B cell (primary cell): Measurements from ENCODE around the gene CTBP2. TPM values are rescaled to one million over a fixed set of nuclear protein-coding genes. Genes with fewer than 3 reads are reported as not detected.

Source experiments
- ATAC-seq: fragments of 200-7000 bp; cut with Tn5 transposase; one replicate; pipeline ENCODE4 v1.10.0; 2021; ENCODE audit warnings: low read depth, mild to moderate bottlenecking, moderate number of reproducible peaks, moderate library complexity
- CTCF ChIA-PET: fragments of 350-600 bp; sonication (Branson Sonifier 250); formaldehyde crosslinking; loops from one replicate; lab custom pipeline; 2021; ENCODE audit warnings: antibody characterized with exemption, inconsistent platforms; lab: Charles Lee
- POLR2A ChIA-PET: fragments of 350-600 bp; sonication (Branson Sonifier 250); formaldehyde crosslinking; loops from one replicate; lab custom pipeline; 2021; ENCODE audit warnings: antibody characterized with exemption; lab: Charles Lee
- DNase-seq: peaks from one replicate; pipeline ENCODE4 v3.0.0; 2013
- H2AFZ ChIP-seq: 2 replicates; pipeline ENCODE4 v1.6.1; 2012; ENCODE audit warnings: mild to moderate bottlenecking, low read depth, low read length; ENCODE audit not compliant: insufficient read depth, poor library complexity, severe bottlenecking
- H3K27ac ChIP-seq, 2 donors: 1 replicate in 1 of 2; 2 replicates in 1 of 2; pipeline ENCODE4 v1.5.1; 2012 to 2013; ENCODE audit warnings: low read length in 2 of 2, mild to moderate bottlenecking in 2 of 2, moderate library complexity in 1 of 2
- H3K27me3 ChIP-seq, 4 experiments: fragments of 200-600 bp in 1 of 4; sonication (generic) in 1 of 4; replicated peaks in 1 of 4; 1 replicate in 2 of 4; 2 replicates in 2 of 4; pipeline versions ENCODE4 v1.6.1 to v1.7.0; 2013 to 2016; ENCODE audit warnings: low read length in 3 of 4, mild to moderate bottlenecking in 2 of 4, mixed read lengths in 1 of 4, moderate library complexity in 1 of 4; ENCODE audit not compliant: insufficient read depth in 4 of 4, control insufficient read depth in 3 of 4; ENCODE audit errors: control extremely low read depth in 1 of 4
- H3K36me3 ChIP-seq, 2 experiments: replicated peaks in 1 of 2; 1 replicate in 1 of 2; 2 replicates in 1 of 2; pipeline versions ENCODE4 v1.6.1 to v1.7.1; 2013; ENCODE audit warnings: low read length in 1 of 2; ENCODE audit not compliant: insufficient read depth in 2 of 2, control insufficient read depth in 1 of 2; ENCODE audit errors: control extremely low read depth in 1 of 2, extremely low read depth in 1 of 2
- H3K4me1 ChIP-seq, 2 donors: fragments of 200-600 bp in 1 of 2; sonication (generic) in 1 of 2; 1 replicate in 1 of 2; 2 replicates in 1 of 2; pipeline versions ENCODE4 v1.5.1 to v1.6.1; 2013 to 2017; ENCODE audit warnings: low read length in 2 of 2; ENCODE audit not compliant: control insufficient read depth in 2 of 2, insufficient read depth in 2 of 2
- H3K4me2 ChIP-seq: replicated peaks from 2 replicates; pipeline ENCODE3; 2012; ENCODE audit warnings: mild to moderate bottlenecking, low read depth, low read length; ENCODE audit not compliant: poor library complexity, severe bottlenecking
- H3K4me3 ChIP-seq, 5 experiments: fragments of 200-600 bp in 1 of 5; sonication (generic) in 1 of 5; 1 replicate in 3 of 5; 2 replicates in 2 of 5; pipeline versions ENCODE4 v1.5.1 to v1.7.0; 2011 to 2016; ENCODE audit warnings: low read length in 4 of 5, mild to moderate bottlenecking in 4 of 5, low read depth in 2 of 5, control low read depth in 1 of 5, moderate library complexity in 1 of 5; ENCODE audit not compliant: insufficient read depth in 1 of 5; ENCODE audit errors: control extremely low read depth in 1 of 5, extremely low read depth in 1 of 5
- H3K79me2 ChIP-seq: fragments of 200-600 bp; sonication (generic); one replicate; pipeline ENCODE4 v1.6.0; 2016; ENCODE audit warnings: low read length; ENCODE audit not compliant: control insufficient read depth, insufficient read depth
- H3K9ac ChIP-seq: fragments of 200-600 bp; sonication (generic); 2 replicates; pipeline ENCODE4 v1.6.1; 2017; ENCODE audit warnings: mild to moderate bottlenecking, low read length, moderate library complexity
- H3K9me3 ChIP-seq, 3 donors: one replicate each; pipeline versions ENCODE4 v1.6.1 to v1.7.1; 2013; ENCODE audit warnings: low read length in 2 of 3; ENCODE audit not compliant: control insufficient read depth in 2 of 3, insufficient read depth in 1 of 3; ENCODE audit errors: control extremely low read depth in 1 of 3
- H4K20me1 ChIP-seq: 2 replicates; pipeline ENCODE4 v1.6.0; 2012; ENCODE audit warnings: mild to moderate bottlenecking, low read length; ENCODE audit not compliant: insufficient read depth, control insufficient read depth, poor library complexity, severe bottlenecking
- H3K27ac Mint-ChIP-seq: one replicate; pipeline ENCODE4 v1.8.0; 2021; ENCODE audit warnings: mixed read lengths
- H3K27me3 Mint-ChIP-seq: one replicate; pipeline ENCODE4 v1.8.0; 2021; ENCODE audit warnings: mixed read lengths
- H3K4me1 Mint-ChIP-seq: one replicate; pipeline ENCODE4 v1.8.0; 2021; ENCODE audit warnings: mixed read lengths
- H3K4me3 Mint-ChIP-seq: one replicate; pipeline ENCODE4 v1.8.0; 2021; ENCODE audit warnings: mixed read lengths
- H3K9me3 Mint-ChIP-seq: one replicate; pipeline ENCODE4 v1.8.0; 2022; ENCODE audit warnings: mixed read lengths; ENCODE audit not compliant: insufficient read depth
- EZH2 ChIP-seq: IDR thresholded peaks from 2 replicates; pipeline ENCODE4 v1.6.1; 2012; ENCODE audit warnings: borderline replicate concordance, low read depth, mild to moderate bottlenecking, moderate library complexity, low read length; ENCODE audit not compliant: insufficient read depth, poor library complexity, severe bottlenecking
- WGBS: methylation state at CpG from one replicate; pipeline ENCODE4 v1.1.5; 2013; ENCODE audit warnings: missing lambda C conversion rate; ENCODE audit not compliant: insufficient coverage; 5-methylcytosine and 5-hydroxymethylcytosine counted together
- intact Hi-C: fragments of 100-400 bp; cut with micrococcal nuclease; formaldehyde crosslinking; loops from one replicate; pipeline ENCODE4 v1.10.0; 2022
- polyA plus RNA-seq: library from polyadenylated mRNA; depleted of rRNA; stranded (reverse); fragments of >200 nt; gene quantifications from 2 replicates; pipeline ENCODE4 v1.2.3, GENCODE V29; 2012
- total RNA-seq, 2 donors: library from RNA; stranded (reverse); fragments of 120-200 nt in 1 of 2; gene quantifications; 1 replicate in 1 of 2; 2 replicates in 1 of 2; pipeline versions ENCODE4 v1.2.3 to v1.2.4, GENCODE V29; 2013 to 2022
- TF ChIP-seq, protein P1 (sequence below): fragments of 200-600 bp; IDR thresholded peaks from one replicate; pipeline ENCODE4 v1.8.0; 2022; ENCODE audit warnings: antibody characterized with exemption, mild to moderate bottlenecking

Gene CTBP2
- total and polyA plus RNA-seq, 2 donors (not counting 1 experiment from before 2014, with no cell fraction given): 0.39 to 0.85 TPM

DNA sequence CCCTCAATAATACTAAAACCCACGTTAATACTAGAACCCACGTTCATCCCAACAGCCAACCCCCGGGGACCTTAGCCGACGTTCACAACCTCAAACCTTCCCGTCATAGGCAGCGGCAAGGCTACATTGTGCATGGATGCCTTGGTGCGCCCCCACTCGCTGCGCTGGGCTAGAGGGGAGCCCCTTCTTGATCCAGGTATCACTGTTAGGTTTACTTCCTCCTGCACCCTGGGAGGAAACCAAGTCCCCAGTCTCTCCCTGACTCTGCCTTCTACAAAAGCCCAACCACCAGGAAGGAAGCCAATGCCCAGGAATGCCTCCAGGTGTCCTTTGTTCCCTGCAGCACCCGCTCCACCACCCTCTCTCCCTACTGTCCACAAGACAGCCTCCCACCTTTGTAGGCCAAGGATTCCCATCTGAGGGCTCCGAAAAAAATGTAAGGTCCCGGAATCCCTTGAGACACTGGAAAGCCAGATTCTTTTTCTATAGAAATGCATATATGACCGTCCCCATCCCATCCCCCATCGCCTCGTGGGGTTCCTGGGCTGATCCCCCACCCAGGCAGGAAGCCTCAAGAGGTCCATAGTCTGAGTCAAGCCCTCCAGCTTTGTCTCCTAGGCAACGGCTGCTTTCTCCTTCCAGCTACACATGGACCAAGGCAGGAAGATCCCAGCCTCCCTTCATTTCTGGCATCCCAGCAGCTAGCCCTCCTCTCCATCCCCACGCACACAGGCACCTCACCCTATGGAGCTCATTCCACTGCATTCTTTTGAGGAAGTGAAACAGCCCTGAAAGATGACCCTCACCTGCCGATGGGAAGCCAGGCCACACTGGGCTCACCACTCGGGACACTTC lies 25.2 kb downstream of the CTBP2 start:
- Histone ChIP-seq H3K9ac (no peak overlapping the region), H3K9me3 (peaks cover 0 to 14% (median 0%) of the 10 kb centered on the region in 3 donors), H3K4me1 (no peaks in the 10 kb centered on the region), H3K27ac (no peak overlapping the region), H3K27me3 (peaks cover 0 to 14% (median 0%) of the 10 kb centered on the region in 4 experiments), H4K20me1 (no peaks in the 10 kb centered on the region), H3K4me3 (no peak overlapping the region), H3K79me2 (peaks cover 9% of the 10 kb centered on the region), H3K4me2 (no peak overlapping the region), H3K36me3 (no peaks in the 10 kb centered on the region), H2AFZ (no peak overlapping the region)
- DNase-seq (no peak), ATAC-seq (no peak)
- peaks cover 37% of the 10 kb centered on the region for H3K27me3 Mint-ChIP-seq
- TF ChIP-seq EZH2: no peak
- TF ChIP-seq, protein P1, sequence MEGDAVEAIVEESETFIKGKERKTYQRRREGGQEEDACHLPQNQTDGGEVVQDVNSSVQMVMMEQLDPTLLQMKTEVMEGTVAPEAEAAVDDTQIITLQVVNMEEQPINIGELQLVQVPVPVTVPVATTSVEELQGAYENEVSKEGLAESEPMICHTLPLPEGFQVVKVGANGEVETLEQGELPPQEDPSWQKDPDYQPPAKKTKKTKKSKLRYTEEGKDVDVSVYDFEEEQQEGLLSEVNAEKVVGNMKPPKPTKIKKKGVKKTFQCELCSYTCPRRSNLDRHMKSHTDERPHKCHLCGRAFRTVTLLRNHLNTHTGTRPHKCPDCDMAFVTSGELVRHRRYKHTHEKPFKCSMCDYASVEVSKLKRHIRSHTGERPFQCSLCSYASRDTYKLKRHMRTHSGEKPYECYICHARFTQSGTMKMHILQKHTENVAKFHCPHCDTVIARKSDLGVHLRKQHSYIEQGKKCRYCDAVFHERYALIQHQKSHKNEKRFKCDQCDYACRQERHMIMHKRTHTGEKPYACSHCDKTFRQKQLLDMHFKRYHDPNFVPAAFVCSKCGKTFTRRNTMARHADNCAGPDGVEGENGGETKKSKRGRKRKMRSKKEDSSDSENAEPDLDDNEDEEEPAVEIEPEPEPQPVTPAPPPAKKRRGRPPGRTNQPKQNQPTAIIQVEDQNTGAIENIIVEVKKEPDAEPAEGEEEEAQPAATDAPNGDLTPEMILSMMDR: no peak
- intact Hi-C loops: no loop called here
- 90% methylated on average over 18 of the region's 20 CpGs for WGBS
- H3K4me1 Mint-ChIP-seq: no peaks in the 10 kb centered on the region
- CTCF ChIA-PET: no interaction called here
- POLR2A ChIA-PET: no interaction called here
- H3K9me3 Mint-ChIP-seq: no peaks in the 10 kb centered on the region
- no peak overlapping the region for H3K27ac Mint-ChIP-seq
- no peak overlapping the region for H3K4me3 Mint-ChIP-seq

DNA sequence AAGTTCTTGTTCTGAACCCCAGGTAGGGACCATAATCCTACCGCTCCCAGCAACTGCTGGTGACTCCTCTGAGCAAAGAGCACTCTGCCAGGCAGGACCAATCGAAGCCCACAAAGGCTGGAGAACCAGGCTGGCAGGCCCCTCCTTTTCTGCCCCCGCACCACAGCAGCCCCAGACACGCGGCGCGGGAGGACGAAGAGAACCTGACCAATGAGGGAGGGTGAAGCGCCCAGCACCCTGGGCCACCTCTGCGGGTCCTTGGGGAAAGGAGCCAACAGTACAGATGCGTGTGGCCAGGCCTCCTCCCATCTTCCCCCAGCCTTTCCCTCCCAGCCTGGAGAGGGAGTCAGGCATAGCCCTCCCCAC lies 25.9 kb downstream of the CTBP2 start:
- H3K79me2 ChIP-seq: peaks cover 9% of the 10 kb centered on the region
- DNase-seq (no peak), ATAC-seq (no peak)
- H3K27ac Mint-ChIP-seq: no peak overlapping the region
- H2AFZ ChIP-seq: no peak overlapping the region
- H3K9me3 Mint-ChIP-seq: no peaks in the 10 kb centered on the region
- H3K4me1 ChIP-seq: no peaks in the 10 kb centered on the region
- intact Hi-C loops: no loop called here
- H3K27me3 ChIP-seq: peaks cover 0 to 12% (median 0%) of the 10 kb centered on the region in 4 experiments
- no peak for TF ChIP-seq EZH2
- TF ChIP-seq, protein P1: no peak
- ChIA-PET CTCF (no interaction called here), POLR2A (no interaction called here)
- no peaks in the 10 kb centered on the region for H3K36me3 ChIP-seq
- H3K4me3 ChIP-seq: no peak overlapping the region
- H3K9ac ChIP-seq: no peak overlapping the region
- H3K4me3 Mint-ChIP-seq: no peak overlapping the region
- peaks cover 0 to 14% (median 0%) of the 10 kb centered on the region in 3 donors for H3K9me3 ChIP-seq
- peaks cover 34% of the 10 kb centered on the region for H3K27me3 Mint-ChIP-seq
- no peaks in the 10 kb centered on the region for H4K20me1 ChIP-seq
- 98% methylated on average over 10 of the region's 11 CpGs for WGBS
- no peaks in the 10 kb centered on the region for H3K4me1 Mint-ChIP-seq
- H3K27ac ChIP-seq: no peak overlapping the region
- H3K4me2 ChIP-seq: no peak overlapping the region
